NCI-H526 (cell line): Measurements from ENCODE around the gene GPBP1L1.

Experiments used
- DNase-seq, 2 experiments: peaks; one replicate each; lab custom pipeline; 2025; lab: John Stamatoyannopoulos, UW

The GPBP1L1 gene

GRCh38 chr1:45589861-45590260, 96.5 kb downstream of the GPBP1L1 start:
- DNase-seq = no peak

GRCh38 chr1:45586769-45587168, 99.6 kb downstream of the GPBP1L1 start:
- DNase-seq = no peak

GRCh38 chr1:45585496-45586075, 100.7 kb downstream of the GPBP1L1 start:
- DNase-seq = no peak

- no peak for DNase-seq
Observed at GRCh38 chr1:45585110-45585426, 101.3 kb downstream of the GPBP1L1 start.

- peak; percentile 94 to 99 for DNase-seq
Observed at GRCh38 chr1:45584351-45585109, 101.8 kb downstream of the GPBP1L1 start.

- peak; percentile 94 to 96 for DNase-seq
Observed at GRCh38 chr1:45583666-45584350, 102.5 kb downstream of the GPBP1L1 start, which contains the start of gene NASP. Gene NASP (plus strand): TSS chr1:45584041. CDS start chr1:45584147, 106 bp downstream.

- peak; percentile 99 for DNase-seq
Observed at GRCh38 chr1:45583264-45583665, 103.1 kb downstream of the GPBP1L1 start.
